GM18520 (cell line): Measurements from ENCODE around the gene RBP3.

Experiments
- ATAC-seq: cut with Tn5 transposase; IDR thresholded peaks from one replicate; pipeline ENCODE4 v1.9.1; 2021; ENCODE audit not compliant: unreplicated experiment

The RBP3 gene

GRCh38 chr10:47396311-47396717 lies 48.2 kb downstream of the RBP3 start:
- ATAC-seq = no peak

- ATAC-seq = no peak
Measured at GRCh38 chr10:47397256-47397655, 49.1 kb downstream of the RBP3 start.

- ATAC-seq = no peak
Measured at GRCh38 chr10:47400251-47400650, 52.1 kb downstream of the RBP3 start.

GRCh38 chr10:47400786-47401185 lies 52.6 kb downstream of the RBP3 start:
- ATAC-seq = no peak

GRCh38 chr10:47401210-47401609 lies 53.0 kb downstream of the RBP3 start:
- ATAC-seq = no peak

- no peak for ATAC-seq
Measured at GRCh38 chr10:47401874-47402640, 53.9 kb downstream of the RBP3 start.

- no peak for ATAC-seq
Measured at GRCh38 chr10:47402641-47403301, 54.6 kb downstream of the RBP3 start.

GRCh38 chr10:47403446-47404318 lies 55.5 kb downstream of the RBP3 start:
- ATAC-seq = no peak

- ATAC-seq = no peak
Measured at GRCh38 chr10:47404446-47404845, 56.3 kb downstream of the RBP3 start.

GRCh38 chr10:47404937-47405336 lies 56.8 kb downstream of the RBP3 start:
- no peak for ATAC-seq

- no peak for ATAC-seq
Measured at GRCh38 chr10:47405857-47406547, 57.8 kb downstream of the RBP3 start.

- ATAC-seq = no peak
Measured at GRCh38 chr10:47406548-47406869, 58.3 kb downstream of the RBP3 start.

- no peak for ATAC-seq
Measured at GRCh38 chr10:47406870-47407691, 58.9 kb downstream of the RBP3 start.
